A549 (cell line): ENCODE data around the gene C2.

Experiments used
- CBX2 ChIP-seq: fragments of 200-600 bp; sonication (generic); IDR thresholded peaks from 2 replicates; pipeline ENCODE4 v1.6.1; 2016; ENCODE audit warnings: low read depth, mild to moderate bottlenecking, borderline replicate concordance
- CTCF ChIP-seq: fragments of >200 bp; sonication (Bioruptor Twin); formaldehyde crosslinking; IDR thresholded peaks from 3 replicates; pipeline ENCODE4 v1.5.1; 2016
- HDAC2 ChIP-seq: fragments of 200-600 bp; sonication (generic); IDR thresholded peaks from 2 replicates; pipeline ENCODE4 v1.6.1; 2016
- MAX ChIP-seq: IDR thresholded peaks from 2 replicates; pipeline ENCODE4 v1.6.1; 2012
- POLR2A ChIP-seq: IDR thresholded peaks from 2 replicates; pipeline ENCODE4 v1.6.1; 2012; ENCODE audit warnings: mild to moderate bottlenecking, low read length

GRCh38 chr6:31945154-31945506 is 17.6 kb downstream of the C2 start:
- TF ChIP-seq CBX2 = no peak
- no peak for TF ChIP-seq CTCF
- no peak for TF ChIP-seq HDAC2
- TF ChIP-seq MAX = no peak
- TF ChIP-seq POLR2A = no peak
